Mucosa of rectum (tissue), 2 donors: ENCODE data around the gene CFDP1.
"Not testable (repeated sequence)": the region's sequence is repeated elsewhere in the genome, so short reads cannot be mapped to it uniquely, and the experiment has no call there.

Source experiments
- H3K27ac ChIP-seq, 2 donors: one replicate each; pipeline ENCODE4 v1.7.0; 2013; ENCODE audit warnings: inconsistent platforms in 2 of 2, low read depth in 2 of 2, low read length in 2 of 2
- H3K27me3 ChIP-seq, 2 donors: one replicate each; pipeline ENCODE4 v1.7.0; 2013; ENCODE audit warnings: low read length in 2 of 2; ENCODE audit not compliant: control insufficient read depth in 2 of 2, insufficient read depth in 2 of 2
- H3K36me3 ChIP-seq, 2 donors: one replicate each; pipeline ENCODE4 v1.7.0; 2013; ENCODE audit warnings: low read length in 2 of 2; ENCODE audit not compliant: control insufficient read depth in 2 of 2, insufficient read depth in 2 of 2
- H3K4me1 ChIP-seq, 2 donors: one replicate each; pipeline ENCODE4 v1.7.0; 2013; ENCODE audit warnings: low read length in 2 of 2, mild to moderate bottlenecking in 1 of 2; ENCODE audit not compliant: control insufficient read depth in 2 of 2, insufficient read depth in 2 of 2
- H3K4me3 ChIP-seq, 2 donors: one replicate each; pipeline ENCODE4 v1.7.0; 2013; ENCODE audit warnings: low read length in 2 of 2
- H3K9ac ChIP-seq, 2 donors: one replicate each; pipeline ENCODE4 v1.7.0; 2013; ENCODE audit warnings: low read length in 2 of 2, low read depth in 1 of 2, mild to moderate bottlenecking in 1 of 2
- H3K9me3 ChIP-seq, 2 donors: one replicate each; pipeline ENCODE4 v1.7.0; 2013; ENCODE audit warnings: low read length in 2 of 2; ENCODE audit not compliant: control insufficient read depth in 2 of 2
- donor health status: healthy.
- donor health status: Normal muscosa, but diverticular disease.

CFDP1 gene

GRCh38 chr16:75287708-75288107 is 145.6 kb downstream of the CFDP1 start:
- H3K4me3 ChIP-seq, result no peak overlapping the region
- no peak overlapping the region for H3K27ac ChIP-seq
- peaks cover 3 to 5% of the 10 kb centered on the region in 2 donors for H3K4me1 ChIP-seq
- H3K36me3 ChIP-seq, result peaks cover 15 to 20% of the 10 kb centered on the region in 2 donors
- H3K9me3 ChIP-seq, result no peaks in the 10 kb centered on the region
- H3K9ac ChIP-seq, result no peak overlapping the region
- no peaks in the 10 kb centered on the region for H3K27me3 ChIP-seq

DNA sequence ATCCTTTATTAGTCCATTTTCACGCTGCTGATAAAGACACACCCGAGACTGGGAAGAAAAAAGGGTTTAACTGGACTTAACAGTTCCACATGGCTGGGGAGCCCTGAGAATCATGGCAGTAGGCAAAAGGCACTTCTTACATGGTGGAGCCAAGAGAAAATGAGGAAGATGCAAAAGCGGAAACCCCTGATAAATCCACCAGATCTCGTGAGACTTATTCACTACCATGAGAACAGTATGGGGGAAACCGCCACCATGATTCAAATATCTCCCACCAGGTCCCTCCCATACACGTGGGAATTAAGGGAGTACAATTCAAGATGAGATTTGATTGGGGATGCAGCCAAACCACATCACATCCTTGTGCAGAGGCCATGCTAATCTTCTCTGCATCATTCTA is 146.9 kb downstream of the CFDP1 start:
- H3K9me3 ChIP-seq, result no peaks in the 10 kb centered on the region
- H3K4me1 ChIP-seq, result peaks cover 3 to 5% of the 10 kb centered on the region in 2 donors
- no peak overlapping the region for H3K4me3 ChIP-seq
- H3K9ac ChIP-seq, result no peak overlapping the region
- peaks cover 4 to 12% of the 10 kb centered on the region in 2 donors for H3K36me3 ChIP-seq
- no peak overlapping the region for H3K27ac ChIP-seq
- no peaks in the 10 kb centered on the region for H3K27me3 ChIP-seq

GRCh38 chr16:75282466-75283281 is 150.6 kb downstream of the CFDP1 start:
- no peaks in the 10 kb centered on the region for H3K27me3 ChIP-seq
- H3K36me3 ChIP-seq, result no peaks in the 10 kb centered on the region
- H3K4me3 ChIP-seq, result no peak overlapping the region
- no peak overlapping the region for H3K9ac ChIP-seq
- no peaks in the 10 kb centered on the region for H3K4me1 ChIP-seq
- H3K9me3 ChIP-seq, result no peaks in the 10 kb centered on the region
- no peak overlapping the region for H3K27ac ChIP-seq

DNA sequence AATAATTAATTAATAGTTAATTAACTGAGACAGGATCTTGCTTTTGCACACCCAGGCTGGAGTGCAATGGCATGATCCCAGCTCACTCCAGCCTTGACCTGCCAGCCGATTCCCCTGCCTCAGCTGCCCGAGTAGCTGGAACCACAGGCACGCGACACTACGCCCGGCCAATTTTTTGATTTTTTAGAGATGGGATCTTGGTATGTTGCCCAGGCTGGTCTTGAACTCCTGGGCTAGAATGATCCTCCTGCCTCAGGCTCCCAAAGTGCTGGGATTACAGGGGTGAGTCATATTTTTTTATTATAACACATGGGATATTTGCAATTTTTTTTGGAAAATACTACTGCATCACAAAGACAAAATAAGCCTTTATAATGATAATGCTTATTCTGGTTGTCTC is 151.5 kb downstream of the CFDP1 start:
- no peak overlapping the region for H3K9ac ChIP-seq
- no peaks in the 10 kb centered on the region for H3K36me3 ChIP-seq
- H3K27me3 ChIP-seq, result no peaks in the 10 kb centered on the region
- no peaks in the 10 kb centered on the region for H3K9me3 ChIP-seq
- H3K27ac ChIP-seq, result no peak overlapping the region
- H3K4me3 ChIP-seq, result no peak overlapping the region
- no peaks in the 10 kb centered on the region for H3K4me1 ChIP-seq

- not testable (repeated sequence) for H3K27ac ChIP-seq, H3K9ac ChIP-seq, H3K27me3 ChIP-seq, H3K4me1 ChIP-seq, H3K9me3 ChIP-seq, H3K36me3 ChIP-seq, H3K4me3 ChIP-seq
Measured at GRCh38 chr16:75281009-75281408, 152.3 kb downstream of the CFDP1 start.

DNA sequence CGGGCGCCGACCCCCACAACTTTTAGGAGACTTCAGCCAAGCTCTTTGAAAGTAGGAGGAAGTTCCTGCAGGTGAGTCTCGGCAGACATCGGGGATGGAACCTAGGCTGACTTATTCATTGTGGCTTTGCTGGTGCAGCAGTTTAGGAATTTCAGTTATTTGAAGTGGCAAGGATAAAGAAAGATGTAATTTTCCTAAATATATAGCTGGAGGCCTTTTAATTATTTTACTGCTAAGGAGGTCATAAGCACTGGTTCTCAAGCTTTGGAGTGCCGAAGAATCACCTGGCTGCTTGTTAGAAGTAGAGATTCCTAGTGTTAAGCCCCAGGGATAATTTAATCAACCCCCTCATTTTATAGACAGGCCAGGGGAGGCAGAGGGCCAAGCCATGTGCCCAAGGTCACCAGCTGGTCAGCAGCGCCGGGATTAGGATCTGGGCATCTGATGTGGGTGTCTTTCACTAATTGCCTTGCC is 152.9 kb downstream of the CFDP1 start:
- H3K9ac ChIP-seq, result no peak overlapping the region
- H3K27ac ChIP-seq, result no peak overlapping the region

GRCh38 chr16:75279305-75279704 is 154.0 kb downstream of the CFDP1 start:
- no peaks in the 10 kb centered on the region for H3K9me3 ChIP-seq
- no peak overlapping the region for H3K4me3 ChIP-seq
- H3K27ac ChIP-seq, result no peak overlapping the region
- no peaks in the 10 kb centered on the region for H3K27me3 ChIP-seq
- H3K9ac ChIP-seq, result no peak overlapping the region
- H3K4me1 ChIP-seq, result no peaks in the 10 kb centered on the region
- no peaks in the 10 kb centered on the region for H3K36me3 ChIP-seq

More for the DNA sequence above, 152.9 kb downstream of the CFDP1 start:
- Histone ChIP-seq H3K9me3 (no peaks in the 10 kb centered on the region), H3K4me3 (no peak overlapping the region), H3K4me1 (no peaks in the 10 kb centered on the region), H3K36me3 (no peaks in the 10 kb centered on the region), H3K27me3 (no peaks in the 10 kb centered on the region)

GRCh38 chr16:75273054-75273925 is 160.0 kb downstream of the CFDP1 start:
- no peak overlapping the region for H3K4me3 ChIP-seq
- no peaks in the 10 kb centered on the region for H3K9me3 ChIP-seq
- H3K9ac ChIP-seq, result no peak overlapping the region
- peaks cover under 1 to 4% of the 10 kb centered on the region in 2 donors for H3K4me1 ChIP-seq
- no peak overlapping the region for H3K27ac ChIP-seq
- H3K36me3 ChIP-seq, result no peaks in the 10 kb centered on the region
- H3K27me3 ChIP-seq, result no peaks in the 10 kb centered on the region

GRCh38 chr16:75272629-75273028 is 160.7 kb downstream of the CFDP1 start:
- not testable (repeated sequence) for H3K9ac ChIP-seq, H3K27me3 ChIP-seq, H3K36me3 ChIP-seq, H3K9me3 ChIP-seq, H3K27ac ChIP-seq, H3K4me3 ChIP-seq, H3K4me1 ChIP-seq

GRCh38 chr16:75272097-75272551 is 161.2 kb downstream of the CFDP1 start:
- H3K9ac ChIP-seq, result no peak overlapping the region
- no peak overlapping the region for H3K27ac ChIP-seq
- H3K9me3 ChIP-seq, result no peaks in the 10 kb centered on the region
- no peak overlapping the region for H3K4me3 ChIP-seq
- H3K27me3 ChIP-seq, result no peaks in the 10 kb centered on the region
- no peaks in the 10 kb centered on the region for H3K36me3 ChIP-seq
- peaks cover 4 to 9% of the 10 kb centered on the region in 2 donors for H3K4me1 ChIP-seq
